Mammary epithelial cell (primary cell): Measurements from ENCODE around the gene CCDC90B.

Experiments
- CTCF ChIP-seq, 2 donors: IDR thresholded peaks in 1 of 2; conservative IDR thresholded peaks in 1 of 2; 2 replicates each; pipeline ENCODE4 v1.5.1; 2011 to 2012; ENCODE audit warnings: inconsistent platforms in 2 of 2, low read length in 2 of 2, mild to moderate bottlenecking in 2 of 2, control low read depth in 1 of 2, low read depth in 1 of 2; ENCODE audit not compliant: insufficient read depth in 1 of 2; ENCODE audit errors: extremely low read depth in 1 of 2
- EZH2 ChIP-seq: IDR thresholded peaks from 2 replicates; pipeline ENCODE4 v1.6.1; 2012; ENCODE audit warnings: low read length, inconsistent platforms, borderline replicate concordance

DNA sequence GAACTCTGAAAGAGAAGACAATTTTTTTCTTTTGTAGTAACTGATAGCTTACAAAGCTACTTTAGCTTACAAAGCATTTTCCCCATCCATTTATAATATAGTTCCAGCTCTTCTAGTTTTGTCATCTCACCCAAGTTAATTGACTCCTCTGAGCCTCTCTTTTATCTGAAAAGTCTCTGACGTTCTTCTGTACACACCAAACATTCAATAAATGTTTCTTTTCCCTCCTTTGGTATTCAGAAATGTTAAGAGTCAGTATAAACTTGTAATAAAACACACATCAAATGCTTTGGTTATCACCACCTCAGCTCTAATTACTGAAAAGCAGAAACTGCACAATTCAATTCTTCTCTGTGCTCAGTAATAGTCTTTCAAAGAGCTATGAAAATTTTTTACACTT is 5.9 kb downstream of the CCDC90B start:
- TF ChIP-seq CTCF (conservative IDR thresholded peaks at IDR 0.05 in 1 of 2, IDR thresholded peaks at IDR 0.05 in 1 of 2; ENCODE audit: extremely low read depth in 1 of 2, insufficient read depth in 1 of 2, low read depth in 1 of 2, low read length in 2 of 2): no peak
- TF ChIP-seq EZH2: no peak
